HG03159 (cell line): Measurements from ENCODE around the gene IL21R.
A peak's percentile ranks its signal among the peaks of the same experiment; 100 is the strongest.
"Not testable (repeated sequence)": the region's sequence is repeated elsewhere in the genome, so short reads cannot be mapped to it uniquely, and the experiment has no call there.

Source experiments
- ATAC-seq: cut with Tn5 transposase; IDR thresholded peaks from one replicate; pipeline ENCODE4 v1.9.1; 2021; ENCODE audit warnings: mild to moderate bottlenecking, moderate library complexity; ENCODE audit not compliant: unreplicated experiment

IL21R gene

DNA sequence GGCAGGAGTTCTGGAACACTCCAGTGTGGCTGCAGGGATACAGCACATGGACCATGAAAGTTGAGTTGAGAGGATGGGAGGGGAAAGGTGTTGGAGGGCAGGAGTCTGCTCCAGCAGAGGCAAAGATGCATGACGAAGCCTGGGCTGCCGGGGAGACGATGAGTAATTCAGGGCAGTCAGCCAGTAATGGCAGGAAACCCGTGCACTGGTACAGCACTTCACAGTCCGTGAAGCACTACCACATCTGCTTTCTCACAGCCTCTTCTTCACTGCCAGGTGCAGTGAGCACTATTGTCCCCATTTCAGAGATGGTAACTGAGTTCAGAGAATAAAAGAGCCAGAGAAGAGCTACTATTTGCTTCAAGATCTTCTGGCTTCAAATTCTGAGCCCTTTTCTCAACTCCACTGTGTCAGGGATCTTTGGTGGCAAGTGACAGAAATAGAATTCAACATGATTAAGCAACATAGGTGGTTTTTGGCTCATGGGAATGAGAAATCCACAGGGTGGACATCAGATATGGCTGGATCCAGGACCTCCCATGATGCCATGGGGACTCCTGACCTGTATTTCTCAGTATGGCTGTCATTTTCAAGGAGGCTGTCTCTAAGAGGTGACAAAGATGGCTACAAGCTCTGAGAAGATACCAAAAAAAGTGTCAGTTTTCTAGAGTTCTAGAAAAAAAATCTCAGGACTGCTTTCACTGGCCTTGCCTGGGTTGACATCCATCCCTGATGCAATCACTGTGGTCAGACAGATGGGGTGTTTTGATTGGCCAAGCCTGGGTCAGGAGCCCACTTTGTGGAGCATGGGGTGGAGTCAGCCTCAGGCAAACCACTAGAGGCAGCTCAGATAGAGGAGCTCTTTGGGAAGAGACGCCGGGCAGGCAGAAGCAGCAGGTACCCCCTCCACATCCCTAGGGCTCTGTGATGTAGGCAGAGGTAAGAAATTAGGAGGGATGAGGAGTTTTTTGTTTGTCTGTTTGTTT lies 24.7 kb downstream of the IL21R start:
- ATAC-seq: peak; percentile 77

DNA sequence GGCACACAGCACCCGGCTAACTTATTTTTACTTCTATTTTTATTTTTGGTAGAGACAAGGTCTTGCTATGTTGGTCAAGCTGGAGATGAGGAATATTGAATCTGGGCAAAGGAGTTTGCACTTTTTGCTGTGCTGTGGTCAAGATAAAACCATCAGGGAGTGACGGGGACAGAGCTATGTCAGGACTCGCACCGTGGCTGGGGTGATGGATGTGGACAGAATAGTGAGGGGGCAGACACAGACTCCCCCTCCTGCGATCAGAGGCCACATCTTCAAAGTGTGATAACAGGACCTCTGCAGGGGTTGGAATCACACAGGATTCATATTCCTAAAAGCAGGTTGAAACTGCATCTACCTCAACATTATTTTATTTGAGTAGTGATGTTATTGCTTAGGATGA lies 25.6 kb downstream of the IL21R start:
- no peak for ATAC-seq

GRCh38 chr16:27428026-27428785 lies 26.2 kb downstream of the IL21R start:
- no peak for ATAC-seq

DNA sequence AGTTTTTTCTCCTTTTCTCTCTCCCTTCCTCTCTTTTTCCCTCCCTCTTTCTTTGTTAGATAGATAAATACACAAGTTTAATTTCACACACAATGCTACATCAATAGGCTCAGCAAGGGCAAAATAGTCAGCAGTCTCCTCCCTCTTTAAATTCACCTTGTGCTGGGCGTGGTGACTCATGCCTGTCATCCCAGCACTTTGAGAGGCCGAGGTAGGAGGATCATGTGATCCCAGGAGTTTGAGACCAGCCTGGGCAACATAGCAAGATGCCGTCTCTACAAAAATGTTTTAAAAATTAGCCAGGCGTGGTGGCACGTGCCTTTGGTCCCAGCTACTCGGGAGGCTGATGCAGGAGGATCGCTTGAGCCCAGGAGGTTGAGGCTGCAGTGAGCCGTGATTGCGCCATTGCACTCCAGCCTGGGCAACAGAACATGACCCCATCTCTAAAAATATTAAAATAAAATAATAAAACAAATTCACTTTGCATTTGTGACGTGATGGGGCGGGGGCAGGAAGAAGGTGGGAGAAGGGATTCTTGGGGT lies 27.4 kb downstream of the IL21R start:
- ATAC-seq: no peak

- no peak for ATAC-seq
Measured at GRCh38 chr16:27429981-27430441, 28.0 kb downstream of the IL21R start.

GRCh38 chr16:27430512-27430911 lies 28.5 kb downstream of the IL21R start:
- ATAC-seq: no peak

GRCh38 chr16:27430923-27431484 lies 29.0 kb downstream of the IL21R start:
- peak; percentile 37 for ATAC-seq

DNA sequence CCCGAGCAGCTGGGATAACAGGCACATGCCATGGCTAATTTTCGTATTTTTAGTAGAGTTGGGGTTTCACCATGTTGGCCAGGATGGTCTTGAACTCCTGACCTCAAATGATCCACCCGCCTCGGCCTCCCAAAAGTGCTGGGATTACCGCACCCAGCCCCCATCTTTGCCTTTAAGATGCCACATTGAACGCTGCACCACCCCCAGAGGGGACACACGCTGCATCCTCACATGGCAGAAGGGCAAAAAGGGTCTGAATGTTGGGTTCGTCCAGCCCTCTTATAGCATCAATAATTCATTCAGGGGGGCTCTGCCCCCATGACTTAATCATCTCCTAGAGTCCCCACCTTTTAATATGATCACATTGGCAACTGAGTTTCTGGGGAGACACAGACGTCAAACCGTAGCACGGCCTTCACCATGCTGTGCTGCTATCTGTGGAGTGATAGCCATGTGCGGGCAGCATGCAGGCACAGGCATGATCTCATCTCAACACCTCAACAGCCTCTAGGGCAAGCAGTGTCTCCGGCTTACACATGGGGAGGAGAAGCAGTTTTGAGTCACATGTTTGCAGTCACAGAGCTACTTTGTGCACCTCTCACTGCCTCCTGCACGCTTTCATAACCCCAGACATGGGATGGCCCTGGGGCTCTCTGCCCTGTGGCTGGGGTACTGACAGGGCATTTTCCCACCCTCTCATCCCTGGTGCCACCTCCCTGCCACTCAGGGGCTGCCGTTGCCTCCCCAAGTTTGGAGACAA lies 30.0 kb downstream of the IL21R start:
- no peak for ATAC-seq

- no peak for ATAC-seq
Measured at GRCh38 chr16:27432558-27432957, 30.6 kb downstream of the IL21R start.

DNA sequence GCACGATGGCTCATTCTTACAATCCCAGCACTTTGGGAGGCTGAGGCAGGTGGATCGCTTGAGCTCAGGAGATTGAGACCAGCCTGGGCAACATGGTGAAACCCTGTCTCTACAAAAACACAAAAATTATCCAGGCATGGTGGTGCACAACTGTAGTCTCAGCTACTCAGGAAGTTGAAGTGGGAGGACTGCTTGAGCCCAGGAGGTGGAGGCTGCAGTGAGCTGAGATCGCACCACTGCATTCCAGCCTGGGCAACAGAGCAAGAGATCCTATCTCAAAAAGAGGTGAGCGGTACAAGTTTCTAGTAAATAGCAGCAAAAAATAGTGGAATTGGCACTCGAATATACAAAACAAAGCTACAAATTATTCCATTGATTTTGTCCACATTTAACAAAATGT lies 31.2 kb downstream of the IL21R start:
- not testable (repeated sequence) for ATAC-seq

- ATAC-seq: no peak
Measured at GRCh38 chr16:27433636-27434035, 31.7 kb downstream of the IL21R start.

GRCh38 chr16:27434141-27435051 lies 32.4 kb downstream of the IL21R start:
- no peak for ATAC-seq

DNA sequence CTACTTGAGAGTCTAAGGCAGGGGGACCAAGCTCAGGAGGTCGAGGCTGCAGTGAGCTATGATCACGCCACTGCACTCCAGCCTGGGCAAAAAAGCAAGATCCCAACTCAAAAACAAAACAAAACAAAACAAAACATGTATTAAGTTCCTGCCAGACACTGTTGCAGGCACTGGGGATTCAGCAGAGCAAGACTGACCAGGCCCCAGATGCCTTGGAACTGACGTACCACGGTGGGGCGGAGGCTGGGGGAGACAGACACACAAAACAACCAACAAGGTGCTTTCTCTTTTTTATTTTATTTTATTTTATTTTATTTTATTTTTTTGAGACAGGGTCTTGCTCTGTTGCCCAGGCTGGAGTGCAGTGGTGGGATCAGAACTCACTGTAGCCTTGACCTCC lies 33.2 kb downstream of the IL21R start:
- ATAC-seq: not testable (repeated sequence)

DNA sequence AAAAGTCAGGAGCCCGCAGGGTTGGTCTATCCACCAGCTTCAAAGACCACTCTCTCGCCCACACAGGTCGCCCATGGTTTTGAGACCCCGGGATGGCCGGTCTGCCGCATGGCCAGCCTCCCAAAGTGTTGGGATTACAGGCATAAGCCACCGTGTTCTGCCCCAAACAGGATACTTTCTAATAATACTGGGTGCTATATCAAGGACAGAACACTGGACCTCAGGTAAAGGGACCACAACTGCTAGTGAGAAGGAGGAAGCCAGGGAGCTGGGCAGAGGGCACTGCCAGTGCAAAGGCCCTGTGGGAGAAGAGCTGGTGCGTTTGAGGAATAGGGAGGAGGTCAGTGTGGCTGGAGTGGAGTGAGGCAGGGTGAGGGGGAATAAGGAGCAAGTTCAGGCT lies 34.1 kb downstream of the IL21R start:
- no peak for ATAC-seq

DNA sequence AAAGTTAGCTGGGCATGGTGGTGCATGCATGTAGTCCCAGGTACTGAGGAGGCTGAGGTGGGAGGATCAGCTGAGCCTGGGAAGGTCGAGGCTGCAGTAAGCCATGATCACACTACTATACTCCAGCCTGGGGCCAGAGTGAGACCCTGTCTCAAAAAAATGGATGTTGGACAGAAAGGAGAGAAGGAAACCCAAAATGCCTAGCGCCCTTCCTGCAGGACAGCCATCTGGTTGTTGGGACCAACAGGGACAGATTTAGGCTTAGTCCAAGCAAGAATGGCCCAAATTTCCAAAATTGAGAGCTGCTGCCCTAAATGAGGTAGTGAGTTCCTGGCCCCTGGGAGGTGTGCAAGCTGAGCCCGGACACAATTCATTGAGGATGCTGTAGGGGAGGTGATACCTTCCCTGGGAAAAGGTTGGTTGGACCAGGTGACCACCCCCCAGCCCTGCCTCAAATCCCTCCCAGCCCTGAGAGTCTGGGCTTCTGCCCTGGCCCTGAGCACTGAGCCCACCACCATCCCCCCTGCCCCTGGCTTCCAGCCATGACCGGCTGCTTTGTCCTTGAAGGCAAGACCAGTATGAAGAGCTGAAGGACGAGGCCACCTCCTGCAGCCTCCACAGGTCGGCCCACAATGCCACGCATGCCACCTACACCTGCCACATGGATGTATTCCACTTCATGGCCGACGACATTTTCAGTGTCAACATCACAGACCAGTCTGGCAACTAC lies 35.1 kb downstream of the IL21R start:
- no peak for ATAC-seq

GRCh38 chr16:27437946-27438345 lies 36.0 kb downstream of the IL21R start:
- ATAC-seq: no peak

DNA sequence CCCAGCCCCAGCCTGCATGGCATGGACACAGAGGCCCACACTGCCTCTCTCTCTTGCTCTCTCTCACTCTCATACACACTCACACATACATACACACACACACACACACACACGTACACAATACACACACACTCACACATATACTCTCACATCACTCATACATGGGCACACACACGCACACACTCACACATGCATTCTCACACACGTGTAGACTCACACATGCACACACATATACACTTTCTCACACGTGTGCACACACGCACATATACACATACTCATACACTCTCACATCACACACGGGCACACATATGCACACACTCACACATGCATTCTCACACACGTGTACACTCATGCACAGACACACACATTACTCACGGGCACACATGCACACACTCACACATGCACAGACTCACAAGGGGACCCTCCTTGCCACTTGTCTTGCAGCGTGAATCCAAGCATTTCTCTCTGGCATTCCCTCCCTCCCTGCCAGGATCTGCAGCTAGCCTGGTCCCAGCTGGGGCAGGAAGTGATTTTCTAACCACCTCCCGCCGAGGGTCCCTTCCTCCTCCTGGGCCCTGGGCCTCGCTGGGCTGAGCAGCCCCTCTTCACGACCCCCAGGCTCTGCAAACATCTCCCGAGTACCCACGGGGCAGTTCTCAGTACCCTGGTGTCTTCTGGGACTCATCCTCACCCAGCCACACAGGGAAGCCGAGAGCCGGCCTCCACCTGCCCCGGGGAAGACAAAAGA lies 37.5 kb downstream of the IL21R start:
- ATAC-seq: no peak

DNA sequence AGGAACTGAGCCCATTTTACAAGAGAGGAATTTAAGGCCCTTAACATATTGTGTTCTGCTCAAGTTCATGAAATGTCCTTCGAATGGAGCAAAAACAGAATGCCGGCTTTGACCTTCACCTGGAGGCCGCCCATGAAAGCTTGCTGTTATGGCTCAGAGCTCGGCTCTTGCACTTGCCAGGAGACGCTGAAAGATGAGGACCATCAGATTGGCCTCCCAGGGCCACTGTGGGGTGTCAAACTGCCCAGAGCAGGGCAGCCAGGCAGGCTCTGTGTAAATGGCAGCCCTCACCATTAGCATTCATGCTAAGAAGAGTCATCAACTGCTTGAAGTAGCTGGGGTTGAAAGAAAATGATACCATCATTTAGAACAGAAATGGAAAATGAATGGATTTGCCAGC lies 39.3 kb downstream of the IL21R start:
- no peak for ATAC-seq
